ENCODE measurements around the gene MROH8. TPM values are rescaled to one million over a fixed set of nuclear protein-coding genes. Genes with fewer than 3 reads are reported as not detected.

MROH8 gene
- total RNA-seq, 1 donor from 2014 or later: 3.6 TPM

- H3K4me1 ChIP-seq: peaks cover 9% of the 10 kb centered on the region
- TF ChIP-seq CTCF (IDR thresholded peaks at IDR 0.05; ENCODE audit: borderline replicate concordance): no peak
- H3K36me3 ChIP-seq: peaks cover 86% of the 10 kb centered on the region
- no peak overlapping the region for H3K4me3 ChIP-seq
- H3K9me3 ChIP-seq (replicated peaks): no peaks in the 10 kb centered on the region
- H3K27ac ChIP-seq (replicated peaks): no peak overlapping the region
- intact Hi-C loops (cut with micrococcal nuclease): no loop called here
- no peak for DNase-seq
- no peaks in the 10 kb centered on the region for H3K27me3 ChIP-seq (ENCODE audit: low read depth)
Observed at GRCh38 chr20:37205130-37205529, 25.8 kb upstream of the MROH8 start.

- Histone ChIP-seq H3K4me3 (no peak overlapping the region), H3K9me3 (replicated peaks) (no peaks in the 10 kb centered on the region), H3K27ac (replicated peaks) (no peak overlapping the region), H3K27me3 (ENCODE audit: low read depth) (no peaks in the 10 kb centered on the region), H3K4me1 (peaks cover 14% of the 10 kb centered on the region), H3K36me3 (peaks cover 86% of the 10 kb centered on the region)
- intact Hi-C loops (cut with micrococcal nuclease): no loop called here
- DNase-seq: no peak
- TF ChIP-seq CTCF (IDR thresholded peaks at IDR 0.05; ENCODE audit: borderline replicate concordance): no peak
Observed at GRCh38 chr20:37204056-37204455, 24.7 kb upstream of the MROH8 start.

GRCh38 chr20:37202267-37202943, 23.1 kb upstream of the MROH8 start:
- no peak for DNase-seq
- intact Hi-C loops (cut with micrococcal nuclease): no loop called here
- TF ChIP-seq CTCF (IDR thresholded peaks at IDR 0.05; ENCODE audit: borderline replicate concordance): peak; percentile 79

GRCh38 chr20:37201827-37202162, 22.4 kb upstream of the MROH8 start:
- H3K9me3 ChIP-seq (replicated peaks): no peaks in the 10 kb centered on the region
- no peaks in the 10 kb centered on the region for H3K27me3 ChIP-seq (ENCODE audit: low read depth)
- intact Hi-C loops (cut with micrococcal nuclease): no loop called here
- peaks cover 14% of the 10 kb centered on the region for H3K4me1 ChIP-seq
- H3K4me3 ChIP-seq: no peak overlapping the region
- no peak for TF ChIP-seq CTCF (IDR thresholded peaks at IDR 0.05; ENCODE audit: borderline replicate concordance)
- H3K36me3 ChIP-seq: peaks cover 76% of the 10 kb centered on the region
- no peak for DNase-seq
- no peak overlapping the region for H3K27ac ChIP-seq (replicated peaks)

More at GRCh38 chr20:37202267-37202943, 23.1 kb upstream of the MROH8 start:
- Histone ChIP-seq H3K9me3 (replicated peaks) (no peaks in the 10 kb centered on the region), H3K27ac (replicated peaks) (no peak overlapping the region), H3K27me3 (ENCODE audit: low read depth) (no peaks in the 10 kb centered on the region), H3K36me3 (peaks cover 82% of the 10 kb centered on the region), H3K4me1 (peaks cover 14% of the 10 kb centered on the region), H3K4me3 (no peak overlapping the region)

GRCh38 chr20:37200926-37201826, 21.8 kb upstream of the MROH8 start:
- Histone ChIP-seq H3K4me3 (no peak overlapping the region), H3K4me1 (peaks cover 14% of the 10 kb centered on the region), H3K27ac (replicated peaks) (no peak overlapping the region), H3K9me3 (replicated peaks) (no peaks in the 10 kb centered on the region), H3K36me3 (peaks cover 70% of the 10 kb centered on the region), H3K27me3 (ENCODE audit: low read depth) (no peaks in the 10 kb centered on the region)
- no peak for DNase-seq
- intact Hi-C loops (cut with micrococcal nuclease): no loop called here
- TF ChIP-seq CTCF (IDR thresholded peaks at IDR 0.05; ENCODE audit: borderline replicate concordance): no peak
